Endometrial microvascular endothelial cells (primary cell): Measurements from ENCODE around the gene HDAC4. TPM values are rescaled to one million over a fixed set of nuclear protein-coding genes. Genes with fewer than 3 reads are reported as not detected.

Experiments
- in situ Hi-C: cut with HindIII; loops from 2 replicates; pipeline ENCODE4 v1.10.0; 2017; ENCODE audit warnings: low sequenced_read_pairs, low pct_unique_long_range_greater_than_20kb; ENCODE audit errors: inconsistent ontology term
- total RNA-seq: library from RNA; depleted of rRNA; stranded (reverse); fragments of >200 nt; gene quantifications from one replicate; pipeline ENCODE4 v1.2.3, GENCODE V29; 2015; ENCODE audit errors: inconsistent ontology term

The HDAC4 gene
- total RNA-seq, 1 donor from 2014 or later, result 27.4 TPM

DNA sequence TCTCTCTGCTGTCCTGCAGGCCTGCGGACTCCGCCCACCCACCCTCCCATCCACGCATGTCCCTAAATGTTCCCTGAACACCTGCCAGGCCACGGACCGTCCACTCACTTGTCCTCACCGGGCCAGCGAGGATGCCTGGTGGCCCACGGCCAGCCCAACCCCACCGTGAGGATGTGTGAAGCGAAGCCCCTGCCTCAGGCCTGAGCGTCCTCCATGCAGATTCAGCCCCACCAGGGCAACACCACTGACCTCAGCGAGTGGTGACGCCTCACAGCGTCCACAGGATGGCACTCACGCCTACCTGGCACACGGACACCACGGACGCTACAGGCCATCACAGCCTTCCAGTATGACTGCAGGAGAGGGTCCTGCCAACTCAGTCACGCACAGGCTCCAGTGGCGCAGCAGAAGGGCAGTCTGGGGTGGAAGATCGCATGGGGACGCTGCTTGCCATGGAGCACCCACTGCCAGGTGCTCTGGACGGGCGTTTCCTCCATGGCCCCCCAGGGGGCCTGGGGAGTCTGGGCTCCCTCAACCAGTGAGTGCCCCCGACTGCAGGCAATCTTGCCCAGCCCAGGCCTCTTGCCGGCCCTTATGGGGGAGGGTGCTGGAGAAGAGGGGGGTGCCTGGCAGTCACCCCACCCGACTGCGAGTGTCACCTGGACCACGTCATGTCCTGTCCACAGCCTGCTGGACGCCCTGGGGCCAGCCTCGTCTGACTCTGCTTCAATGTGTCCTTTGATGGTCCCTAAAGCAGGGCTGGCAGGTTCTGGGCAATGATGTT is 25.4 kb downstream of the HDAC4 start:
- in situ Hi-C loops, result no loop called here

DNA sequence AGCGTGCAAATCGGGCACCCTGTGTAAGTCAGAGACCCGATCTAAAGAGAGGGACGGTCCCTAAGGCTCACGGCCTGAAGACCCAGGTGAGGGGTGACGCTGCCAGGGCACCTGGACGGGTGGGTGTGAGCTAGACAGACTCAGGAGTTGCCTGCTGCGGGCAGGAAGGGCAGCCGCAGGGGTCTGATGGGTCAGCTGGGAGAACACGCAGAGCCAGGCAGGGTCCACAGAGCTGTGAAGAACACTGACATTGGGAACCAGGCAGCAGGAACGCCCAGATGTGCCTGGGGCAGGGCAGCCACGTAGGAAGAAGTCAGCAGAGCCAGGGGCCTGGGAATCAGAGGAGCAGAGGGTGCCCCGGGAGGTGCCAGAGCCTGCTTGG is 25.9 kb downstream of the HDAC4 start:
- in situ Hi-C loops, result no loop called here

DNA sequence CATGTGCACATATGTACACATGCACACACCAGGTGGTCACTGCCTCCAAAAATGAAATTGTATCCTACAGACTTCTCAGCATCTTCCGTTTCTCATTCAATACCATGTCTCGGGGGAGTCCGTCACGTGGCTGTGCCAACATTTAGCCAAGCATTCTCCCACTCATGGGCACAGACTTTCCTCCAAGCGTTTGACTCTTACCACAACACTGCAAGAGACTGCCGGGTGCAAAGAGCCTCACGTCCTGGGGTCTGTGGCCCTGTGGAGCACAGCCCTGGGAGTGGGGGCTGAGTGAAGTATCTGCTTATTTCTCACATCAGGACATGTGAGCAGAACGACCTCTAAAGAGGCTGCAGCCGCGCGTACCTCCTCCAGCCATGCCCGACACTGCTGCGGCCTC is 28.0 kb downstream of the HDAC4 start:
- in situ Hi-C loops, result no loop called here

DNA sequence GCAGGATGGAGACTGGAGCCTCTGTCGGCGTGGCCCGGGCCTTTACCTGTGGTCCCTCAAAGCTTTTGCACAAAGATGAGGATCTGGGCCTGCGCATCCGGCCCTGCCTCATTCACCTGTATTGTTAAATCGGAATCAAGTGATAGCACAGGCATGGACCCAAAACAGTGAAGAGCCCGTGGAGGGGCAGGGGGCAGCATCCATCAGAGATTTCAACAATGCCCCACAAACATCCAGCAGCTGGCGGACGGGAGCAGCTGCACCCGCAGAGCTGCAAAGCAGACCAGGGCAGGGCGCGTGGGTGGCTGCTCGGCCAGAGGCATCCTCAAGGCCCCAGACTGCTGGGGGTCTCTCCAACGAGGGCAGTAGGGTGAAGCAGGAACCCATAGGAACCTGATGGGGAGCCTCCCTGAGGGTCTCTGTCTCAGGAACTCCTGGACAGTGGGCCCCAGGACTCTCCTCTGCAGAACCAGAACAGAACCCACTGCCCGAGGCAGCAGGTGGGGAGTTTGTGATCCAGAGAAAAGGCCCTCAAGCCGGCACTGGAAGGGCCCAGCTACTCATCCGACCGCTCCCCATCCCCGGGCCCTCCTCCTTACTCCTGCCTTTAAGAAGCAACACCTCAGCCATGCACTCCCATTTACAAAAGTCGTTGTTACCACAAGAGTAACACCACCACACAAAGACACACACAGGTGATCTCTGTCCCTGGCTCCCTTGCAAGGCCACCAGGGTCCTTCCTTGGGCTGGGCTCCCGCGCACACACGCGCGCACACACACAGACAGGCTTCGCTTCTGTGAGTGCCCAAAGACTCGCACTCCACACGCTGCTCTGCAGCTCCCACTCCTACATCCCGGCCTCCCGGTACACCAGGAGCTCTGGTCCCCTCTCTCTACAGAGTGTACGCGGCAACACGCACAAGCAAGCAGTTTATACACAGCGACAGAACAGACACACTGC is 28.8 kb downstream of the HDAC4 start:
- in situ Hi-C loops, result no loop called here

DNA sequence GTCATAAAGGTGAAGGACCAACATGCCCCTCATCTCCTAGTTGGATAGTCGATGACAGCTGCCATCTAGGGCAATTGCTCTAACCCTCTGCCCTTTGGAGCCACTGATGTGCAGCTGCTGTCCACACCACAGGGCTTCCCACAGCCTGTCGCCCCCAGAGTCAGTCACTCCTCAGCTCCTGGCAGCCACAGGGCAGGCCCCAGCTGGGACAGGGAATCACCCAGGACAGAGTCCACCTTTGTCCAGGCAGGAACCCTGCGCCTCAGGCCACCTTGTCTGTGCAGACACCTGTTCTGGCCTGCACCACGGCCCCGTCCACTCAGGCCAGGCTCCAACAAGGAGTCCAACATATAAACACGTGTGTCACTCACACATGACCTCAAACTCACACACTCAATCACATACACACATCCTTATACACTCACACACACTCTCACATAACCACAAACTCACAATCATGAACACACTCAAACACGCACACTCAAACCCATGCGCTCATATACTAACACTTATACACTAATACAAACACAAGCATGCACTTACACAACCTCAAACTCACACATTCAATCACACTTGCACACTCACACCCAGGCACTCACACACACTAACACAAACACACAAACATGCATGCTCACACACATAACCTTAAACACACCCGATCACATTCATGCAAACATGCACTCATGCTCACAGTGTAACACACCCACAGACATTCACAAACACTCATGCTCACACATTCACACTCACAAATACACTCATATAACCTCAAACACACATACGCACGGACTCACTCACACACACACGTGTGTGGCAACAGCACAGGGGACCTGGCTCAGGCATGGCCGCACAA is 29.7 kb downstream of the HDAC4 start:
- in situ Hi-C loops, result no loop called here

DNA sequence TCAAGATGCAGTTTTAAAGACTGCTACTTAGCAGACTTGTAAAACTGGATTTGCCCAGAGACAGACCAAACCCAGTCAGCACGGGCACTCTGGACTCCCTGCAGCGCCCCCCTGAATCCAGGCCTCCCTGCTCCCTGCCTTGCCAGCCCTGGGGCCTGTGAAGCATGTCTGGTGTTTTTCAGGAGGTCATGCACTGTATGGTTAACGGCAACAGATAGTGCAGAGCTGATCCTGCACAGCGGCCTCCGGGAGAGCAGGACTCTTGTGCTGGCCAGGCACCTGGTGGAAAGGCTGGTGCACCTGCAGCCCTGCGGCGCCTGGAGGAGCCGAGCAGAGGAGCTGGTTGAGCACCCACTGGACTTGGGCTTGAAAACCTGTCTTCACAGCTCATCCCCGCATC is 30.4 kb downstream of the HDAC4 start:
- in situ Hi-C loops, result no loop called here

DNA sequence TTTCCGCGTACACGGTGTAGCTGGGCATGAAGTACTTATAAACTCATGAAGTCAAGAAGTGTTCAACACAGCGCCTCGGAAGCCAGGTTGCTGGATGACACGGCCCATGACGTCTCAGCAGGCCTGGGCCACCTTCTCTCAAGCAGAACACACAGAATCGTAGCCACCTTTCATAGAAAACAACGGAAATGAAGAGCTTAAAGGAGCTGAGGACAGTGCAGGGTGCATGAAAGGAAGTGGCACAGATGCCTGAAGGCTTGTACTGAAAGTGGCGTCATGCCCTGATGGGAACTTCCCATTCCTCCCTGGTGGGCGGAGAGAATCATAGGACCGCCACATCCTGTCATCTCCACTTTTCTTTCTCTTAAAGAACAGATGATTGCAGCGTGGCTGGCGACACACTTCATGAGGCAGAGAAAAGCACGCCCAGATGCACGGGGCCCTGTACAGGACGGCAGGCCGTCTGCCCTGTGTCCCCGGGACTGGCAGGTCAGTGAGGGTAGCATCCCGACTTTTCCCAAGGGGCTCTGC is 31.1 kb downstream of the HDAC4 start:
- in situ Hi-C loops, result no loop called here

DNA sequence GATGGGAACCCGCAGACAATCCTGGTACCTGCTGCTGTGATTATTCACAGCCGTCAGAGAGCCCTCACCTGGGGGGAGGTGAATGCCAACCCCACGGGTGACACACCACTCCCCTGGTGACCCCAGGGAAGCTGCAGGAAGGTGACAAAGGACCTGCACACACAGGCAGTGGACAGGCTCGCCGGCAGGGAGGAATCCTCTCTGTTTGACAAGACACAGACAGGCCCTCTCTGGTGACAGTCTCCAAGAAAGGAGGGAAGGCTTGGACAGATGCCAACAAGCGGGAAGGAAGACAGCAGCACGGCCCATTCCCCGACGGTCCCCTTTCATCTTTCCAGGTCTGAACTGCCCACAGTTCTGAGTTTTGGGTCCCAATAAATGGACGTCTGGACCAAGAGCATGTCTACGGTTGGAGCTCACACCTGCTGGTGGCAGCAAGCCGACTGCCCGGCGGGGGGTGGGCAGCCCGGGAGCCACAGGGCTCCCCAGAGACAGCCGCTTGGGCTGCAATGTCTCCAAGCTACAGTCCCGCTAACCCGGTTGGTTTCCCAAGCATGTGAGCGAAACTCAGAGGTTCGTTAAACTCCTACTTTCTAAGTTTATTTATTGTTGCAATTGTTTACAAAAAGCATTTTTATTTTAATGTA is 31.8 kb downstream of the HDAC4 start:
- in situ Hi-C loops, result no loop called here

DNA sequence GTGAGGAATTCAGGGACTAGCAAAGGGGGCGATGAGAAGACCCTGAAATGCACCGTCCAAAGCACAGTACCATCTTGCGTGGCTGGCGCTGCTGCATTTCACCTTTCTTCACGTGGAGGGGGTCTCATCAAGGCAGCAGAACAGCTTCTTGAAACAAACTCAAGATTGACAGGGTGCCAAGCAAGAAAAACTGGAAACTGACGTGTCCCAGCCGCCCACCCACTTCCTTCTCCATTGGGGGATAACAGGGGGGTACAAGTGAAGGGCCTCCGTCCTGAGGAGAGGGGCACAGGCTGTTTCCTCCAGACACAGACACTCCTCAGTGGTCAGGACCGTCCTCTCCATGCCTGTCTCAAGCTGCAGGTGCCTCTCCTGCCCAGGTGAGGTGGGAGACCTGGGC is 32.5 kb downstream of the HDAC4 start:
- in situ Hi-C loops, result no loop called here

DNA sequence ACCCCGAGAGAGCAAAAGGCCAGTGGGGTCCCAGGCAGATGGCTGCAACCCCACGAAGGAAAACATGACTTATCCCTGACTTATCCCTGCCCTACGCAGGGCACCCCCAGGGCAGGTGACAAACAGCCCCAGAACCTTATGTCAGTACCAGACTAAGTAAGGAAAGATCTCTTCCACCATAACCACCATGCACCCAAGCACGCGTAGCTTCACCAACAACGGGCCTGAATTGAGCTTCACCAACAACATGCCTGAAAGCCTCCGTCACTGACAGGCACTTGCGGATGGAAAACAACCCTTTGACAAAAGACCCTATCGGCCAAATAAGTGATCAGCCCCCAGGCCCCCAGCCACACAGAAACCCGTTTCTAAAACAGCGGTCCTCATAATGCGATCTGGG is 34.1 kb downstream of the HDAC4 start:
- in situ Hi-C loops, result no loop called here

DNA sequence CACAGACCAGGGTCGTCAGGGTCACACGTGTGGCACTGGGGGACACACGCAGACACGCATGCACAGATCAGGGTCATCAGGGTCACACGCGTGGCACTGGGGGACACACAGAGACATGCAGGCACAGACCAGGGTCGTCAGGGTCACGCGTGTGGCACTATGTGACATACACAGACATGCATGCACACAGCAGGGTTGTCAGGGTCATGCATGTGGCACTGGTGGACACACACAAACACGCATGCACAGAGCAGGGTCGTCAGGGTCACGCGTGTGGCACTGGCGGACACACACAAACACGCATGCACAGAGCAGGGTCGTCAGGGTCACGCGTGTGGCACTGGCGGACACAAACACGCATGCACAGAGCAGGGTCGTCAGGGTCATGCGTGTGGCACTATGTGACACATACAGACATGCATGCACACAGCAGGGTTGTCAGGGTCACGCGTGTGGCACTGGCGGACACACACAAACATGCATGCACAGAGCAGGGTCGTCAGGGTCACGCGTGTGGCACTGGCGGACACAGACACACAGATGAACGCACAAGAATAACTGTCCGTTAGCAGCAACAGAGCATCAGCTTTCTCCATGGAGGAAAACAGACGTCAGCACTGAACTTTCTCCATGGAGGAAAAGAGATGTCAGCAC is 34.9 kb downstream of the HDAC4 start:
- in situ Hi-C loops, result no loop called here

DNA sequence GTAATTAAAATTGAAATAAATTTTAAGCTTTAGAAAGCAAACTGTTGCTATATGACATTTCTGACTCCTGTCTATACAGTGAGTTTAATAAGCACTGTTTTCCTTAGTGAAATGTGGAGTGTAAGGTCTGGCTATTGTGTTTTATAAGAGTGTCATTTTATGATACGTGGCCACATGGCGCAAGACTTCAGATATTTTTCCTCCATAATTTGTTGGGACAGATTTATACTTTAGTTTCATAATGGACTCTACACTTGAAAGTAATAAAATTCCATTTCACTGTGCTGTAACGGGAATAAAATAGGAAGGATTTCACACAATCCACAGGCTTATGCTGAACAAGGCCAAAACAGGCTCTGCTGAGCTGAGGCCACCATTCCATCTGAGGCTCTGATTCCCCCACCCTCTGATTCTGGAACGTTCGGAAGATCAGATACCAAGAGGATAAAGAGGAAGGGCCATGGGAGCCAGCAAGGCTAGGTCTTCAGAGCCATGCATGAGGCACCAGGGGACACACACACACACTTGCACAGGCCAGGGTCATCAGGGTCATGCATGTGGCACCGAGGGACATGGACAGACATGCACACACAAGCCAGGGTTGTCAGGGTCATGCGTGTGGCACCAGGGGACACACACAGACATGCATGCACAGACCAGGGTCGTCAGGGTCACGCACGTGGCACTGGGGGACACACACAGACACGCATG is 35.6 kb downstream of the HDAC4 start:
- in situ Hi-C loops, result no loop called here

DNA sequence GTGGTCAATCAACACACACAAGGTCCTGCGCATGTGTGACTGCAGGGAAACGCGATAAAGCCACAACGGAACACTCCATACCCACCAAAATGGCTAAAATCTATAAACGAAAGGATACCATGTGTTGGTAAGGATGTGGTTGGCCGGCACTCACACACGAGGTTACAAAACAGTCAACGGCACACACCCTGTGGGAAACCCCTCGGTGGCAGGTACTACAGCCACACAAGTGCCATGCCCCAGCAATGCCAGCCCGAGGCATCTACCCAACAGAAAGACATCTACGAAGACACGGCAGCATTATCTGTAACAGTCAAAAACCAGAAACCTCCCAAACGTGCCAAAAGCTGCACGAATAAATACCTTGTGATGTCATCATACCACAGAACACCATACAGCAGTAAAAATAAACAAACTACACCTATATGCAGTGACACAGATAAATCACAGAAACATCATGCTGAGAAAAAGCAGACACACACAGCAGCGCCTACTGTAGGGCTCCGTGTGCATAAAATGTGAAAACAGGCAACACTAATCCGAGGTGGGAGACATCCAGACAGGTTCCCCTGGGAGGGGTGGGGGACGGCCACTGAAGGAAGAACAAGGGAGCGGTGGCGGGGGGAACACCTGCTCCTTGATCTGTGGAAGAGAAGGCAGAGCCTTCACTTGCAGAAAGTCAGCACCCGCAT is 36.7 kb downstream of the HDAC4 start:
- in situ Hi-C loops, result no loop called here

DNA sequence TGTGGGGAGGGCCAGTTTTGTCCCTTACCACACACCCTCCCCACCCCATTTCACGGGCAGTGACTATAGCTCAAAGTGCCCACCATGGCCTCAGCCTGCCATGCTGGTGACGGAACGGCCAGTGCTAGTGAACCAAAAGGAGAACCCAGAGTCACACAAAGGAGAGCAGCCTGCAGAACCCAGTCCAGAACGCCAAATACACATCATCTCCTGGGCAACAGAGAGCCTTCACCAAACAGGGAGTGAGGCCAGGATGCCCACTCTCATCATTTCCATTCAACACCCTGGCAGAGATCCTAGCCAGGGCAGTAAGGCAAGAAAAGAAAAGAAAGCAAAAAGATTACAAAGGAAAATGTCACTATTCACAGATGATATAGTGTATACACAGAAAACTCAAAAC is 38.3 kb downstream of the HDAC4 start:
- in situ Hi-C loops, result no loop called here

DNA sequence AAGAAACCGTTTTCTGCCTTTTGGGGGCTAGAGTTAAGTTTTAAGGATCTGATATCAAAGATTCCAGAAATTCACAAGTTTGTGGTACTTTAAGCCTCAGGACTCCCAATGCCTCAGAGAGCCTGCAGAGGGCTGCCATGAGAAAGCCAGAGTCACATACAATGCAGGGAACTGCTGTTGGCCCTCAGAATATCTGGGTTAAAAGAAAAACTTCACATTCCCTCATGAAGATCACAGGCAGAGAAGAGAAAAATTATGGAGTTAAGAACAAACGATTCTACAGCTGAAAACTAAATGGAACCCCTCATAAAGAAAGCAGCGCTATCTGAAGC is 39.5 kb downstream of the HDAC4 start:
- in situ Hi-C loops, result no loop called here

DNA sequence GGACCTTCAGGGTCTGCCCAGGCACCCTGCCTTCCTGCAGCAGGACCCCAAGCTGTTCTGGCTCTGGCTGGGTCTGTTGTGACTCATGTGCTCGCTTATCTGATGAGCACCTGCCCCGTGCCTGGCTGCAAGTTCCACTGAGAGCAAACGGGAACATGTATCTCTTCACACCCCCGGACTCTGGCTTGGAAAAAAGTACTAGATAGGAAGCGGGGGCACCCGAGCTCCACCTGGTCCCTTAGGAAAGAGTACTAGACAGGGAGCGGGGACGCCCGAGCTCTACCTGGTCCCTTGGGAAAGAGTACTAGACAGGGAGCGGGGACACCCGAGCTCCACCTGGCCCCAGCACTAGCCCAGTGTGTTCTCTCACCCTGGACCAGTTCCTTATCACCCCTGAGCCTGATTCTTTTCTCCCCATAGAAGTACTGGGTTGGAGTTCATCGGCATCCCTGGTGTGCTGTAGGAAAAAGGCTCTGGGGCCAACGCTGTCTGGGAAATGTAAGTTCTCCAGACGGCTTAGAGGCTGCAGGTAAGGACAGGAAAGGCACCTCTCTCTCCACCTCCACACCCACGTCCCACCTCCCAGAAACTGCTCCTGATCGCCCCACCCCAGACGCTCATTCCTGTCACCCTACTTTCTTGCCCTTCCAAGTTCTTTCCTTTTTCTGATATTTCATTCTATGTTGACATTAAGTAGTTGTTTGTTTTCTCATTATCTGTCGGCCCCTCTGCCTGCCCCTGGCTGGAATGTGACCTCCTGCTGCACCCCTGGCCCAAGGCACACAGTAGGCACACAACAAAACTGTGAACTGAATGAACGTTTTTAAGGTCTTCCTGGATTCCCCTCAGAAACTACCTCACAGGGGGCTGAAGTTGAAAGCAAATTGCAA is 40.2 kb downstream of the HDAC4 start:
- in situ Hi-C loops, result no loop called here
